ENCODE data around the gene INPP5K. TPM values are rescaled to one million over a fixed set of nuclear protein-coding genes. Genes with fewer than 3 reads are reported as not detected.

INPP5K gene
- total RNA-seq, 1 donor from 2014 or later, result 19.4 TPM

- peaks cover 12% of the 10 kb centered on the region for H3K36me3 Mint-ChIP-seq (ENCODE audit: low read depth)
- no peak overlapping the region for H3K4me3 Mint-ChIP-seq
- DNase-seq (ENCODE audit: low read depth, low spot score), result no peak
- H3K27me3 Mint-ChIP-seq (ENCODE audit: low read depth), result no peaks in the 10 kb centered on the region
- TF ChIP-seq, protein P1, sequence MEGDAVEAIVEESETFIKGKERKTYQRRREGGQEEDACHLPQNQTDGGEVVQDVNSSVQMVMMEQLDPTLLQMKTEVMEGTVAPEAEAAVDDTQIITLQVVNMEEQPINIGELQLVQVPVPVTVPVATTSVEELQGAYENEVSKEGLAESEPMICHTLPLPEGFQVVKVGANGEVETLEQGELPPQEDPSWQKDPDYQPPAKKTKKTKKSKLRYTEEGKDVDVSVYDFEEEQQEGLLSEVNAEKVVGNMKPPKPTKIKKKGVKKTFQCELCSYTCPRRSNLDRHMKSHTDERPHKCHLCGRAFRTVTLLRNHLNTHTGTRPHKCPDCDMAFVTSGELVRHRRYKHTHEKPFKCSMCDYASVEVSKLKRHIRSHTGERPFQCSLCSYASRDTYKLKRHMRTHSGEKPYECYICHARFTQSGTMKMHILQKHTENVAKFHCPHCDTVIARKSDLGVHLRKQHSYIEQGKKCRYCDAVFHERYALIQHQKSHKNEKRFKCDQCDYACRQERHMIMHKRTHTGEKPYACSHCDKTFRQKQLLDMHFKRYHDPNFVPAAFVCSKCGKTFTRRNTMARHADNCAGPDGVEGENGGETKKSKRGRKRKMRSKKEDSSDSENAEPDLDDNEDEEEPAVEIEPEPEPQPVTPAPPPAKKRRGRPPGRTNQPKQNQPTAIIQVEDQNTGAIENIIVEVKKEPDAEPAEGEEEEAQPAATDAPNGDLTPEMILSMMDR (conservative IDR thresholded peaks at IDR 0.05), result no peak
- no peaks in the 10 kb centered on the region for H3K9me3 Mint-ChIP-seq
- no peaks in the 10 kb centered on the region for H3K4me1 Mint-ChIP-seq
- H3K27ac Mint-ChIP-seq (ENCODE audit: unreplicated experiment), result no peak overlapping the region
These were observed 25.9 kb upstream of the INPP5K start for GRCh38 chr17:1542316-1542715.

- H3K27me3 Mint-ChIP-seq (ENCODE audit: low read depth), result no peaks in the 10 kb centered on the region
- no peak overlapping the region for H3K27ac Mint-ChIP-seq (ENCODE audit: unreplicated experiment)
- no peak for DNase-seq (ENCODE audit: low read depth, low spot score)
- no peaks in the 10 kb centered on the region for H3K9me3 Mint-ChIP-seq
- H3K36me3 Mint-ChIP-seq (ENCODE audit: low read depth), result peaks cover 10% of the 10 kb centered on the region
- H3K4me3 Mint-ChIP-seq, result no peak overlapping the region
- no peaks in the 10 kb centered on the region for H3K4me1 Mint-ChIP-seq
- TF ChIP-seq, protein P1 (conservative IDR thresholded peaks at IDR 0.05), result no peak
These were observed 25.0 kb upstream of the INPP5K start for GRCh38 chr17:1541367-1541904.

- TF ChIP-seq, protein P1 (conservative IDR thresholded peaks at IDR 0.05), result no peak
- Mint-ChIP-seq H3K27me3 (ENCODE audit: low read depth) (no peaks in the 10 kb centered on the region), H3K36me3 (ENCODE audit: low read depth) (peaks cover 13% of the 10 kb centered on the region), H3K4me1 (no peaks in the 10 kb centered on the region), H3K4me3 (no peak overlapping the region), H3K27ac (ENCODE audit: unreplicated experiment) (no peak overlapping the region), H3K9me3 (no peaks in the 10 kb centered on the region)
- DNase-seq (ENCODE audit: low read depth, low spot score), result no peak
These were observed 23.4 kb upstream of the INPP5K start for GRCh38 chr17:1539811-1540210.

GRCh38 chr17:1535737-1536136 is 19.3 kb upstream of the INPP5K start:
- Mint-ChIP-seq H3K27me3 (ENCODE audit: low read depth) (no peaks in the 10 kb centered on the region), H3K4me3 (no peak overlapping the region), H3K36me3 (ENCODE audit: low read depth) (peaks cover 11% of the 10 kb centered on the region), H3K9me3 (no peaks in the 10 kb centered on the region), H3K4me1 (no peaks in the 10 kb centered on the region), H3K27ac (ENCODE audit: unreplicated experiment) (no peak overlapping the region)
- DNase-seq (ENCODE audit: low read depth, low spot score), result no peak
- TF ChIP-seq, protein P1 (conservative IDR thresholded peaks at IDR 0.05), result no peak

DNA sequence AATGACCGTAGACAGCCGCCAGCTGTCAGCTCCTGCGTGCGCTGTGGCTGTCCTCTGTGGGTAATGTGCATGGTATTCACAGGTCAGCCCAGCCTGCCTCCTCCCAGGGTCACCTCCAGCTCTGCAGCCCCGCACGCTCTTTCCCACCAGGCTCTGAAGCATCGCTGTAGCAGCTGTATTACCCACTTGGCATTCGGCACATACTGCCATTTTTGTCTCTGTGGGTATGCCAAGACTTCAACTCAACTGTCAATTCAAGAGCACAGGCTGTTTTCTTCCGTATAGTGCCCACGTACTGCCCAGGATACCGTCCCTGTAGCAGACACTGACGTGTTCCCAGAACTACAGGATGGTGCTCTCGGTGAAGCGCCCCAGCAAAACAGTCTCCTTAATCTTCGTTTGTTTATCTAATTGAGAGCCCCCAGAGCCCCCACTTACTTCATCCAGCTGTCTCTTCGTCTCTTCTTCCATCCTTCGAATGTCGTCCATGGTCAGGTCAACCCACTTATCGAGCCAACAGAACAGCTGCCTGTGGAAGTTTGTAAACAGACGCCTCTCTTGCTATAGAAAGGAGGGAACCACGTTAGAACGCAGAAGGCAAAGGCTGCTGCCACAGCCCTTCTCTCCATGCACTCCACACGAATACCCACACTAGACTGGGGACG is 17.4 kb upstream of the INPP5K start:
- Mint-ChIP-seq H3K27me3 (ENCODE audit: low read depth) (no peaks in the 10 kb centered on the region), H3K36me3 (ENCODE audit: low read depth) (peaks cover 6% of the 10 kb centered on the region), H3K4me1 (no peaks in the 10 kb centered on the region), H3K9me3 (no peaks in the 10 kb centered on the region), H3K27ac (ENCODE audit: unreplicated experiment) (no peak overlapping the region), H3K4me3 (no peak overlapping the region)
- TF ChIP-seq, protein P1 (conservative IDR thresholded peaks at IDR 0.05), result no peak
- DNase-seq (ENCODE audit: low read depth, low spot score), result no peak

Data from neural crest cell (in vitro differentiated cells).